Mesenchymal stem cell (in vitro differentiated cells and primary cell): ENCODE results near the gene GYS2.
"Not testable (repeated sequence)": the region's sequence is repeated elsewhere in the genome, so short reads cannot be mapped to it uniquely, and the experiment has no call there.

Source experiments
- DNase-seq: peaks from one replicate; pipeline ENCODE4 v3.0.0-alpha.2; 2013
- H2AFZ ChIP-seq: one replicate; pipeline ENCODE4 v1.6.1; 2013; ENCODE audit warnings: low read depth, mild to moderate bottlenecking, control low read depth, inconsistent platforms, low read length, moderate library complexity
- H2AK5ac ChIP-seq: 2 replicates; pipeline ENCODE4 v1.6.1; 2013; ENCODE audit warnings: low read length, moderate library complexity, mild to moderate bottlenecking, inconsistent platforms; ENCODE audit not compliant: severe bottlenecking
- H2BK120ac ChIP-seq: one replicate; pipeline ENCODE4 v1.6.1; 2013; ENCODE audit warnings: low read depth, mild to moderate bottlenecking, inconsistent platforms, low read length, moderate library complexity
- H2BK12ac ChIP-seq, 2 experiments: one replicate each; pipeline ENCODE4 v1.6.1; 2013; ENCODE audit warnings: inconsistent platforms in 2 of 2, low read length in 2 of 2, mild to moderate bottlenecking in 2 of 2, moderate library complexity in 2 of 2, control low read depth in 1 of 2
- H2BK15ac ChIP-seq: one replicate; pipeline ENCODE4 v1.6.1; 2013; ENCODE audit warnings: mild to moderate bottlenecking, low read depth, inconsistent platforms; ENCODE audit not compliant: poor library complexity, severe bottlenecking
- H2BK5ac ChIP-seq: 2 replicates; pipeline ENCODE4 v1.6.1; 2013; ENCODE audit warnings: low read depth, mild to moderate bottlenecking, low read length, control low read depth, inconsistent platforms; ENCODE audit not compliant: poor library complexity, severe bottlenecking
- H3K14ac ChIP-seq, 2 experiments: one replicate each; pipeline ENCODE4 v1.6.1; 2013; ENCODE audit warnings: inconsistent platforms in 2 of 2, low read length in 2 of 2, control low read depth in 1 of 2, mild to moderate bottlenecking in 1 of 2, moderate library complexity in 1 of 2
- H3K18ac ChIP-seq, 2 experiments: one replicate each; pipeline ENCODE4 v1.6.1; 2013; ENCODE audit warnings: inconsistent platforms in 2 of 2, low read length in 2 of 2, control low read depth in 1 of 2, low read depth in 1 of 2, mild to moderate bottlenecking in 1 of 2
- H3K23ac ChIP-seq, 2 experiments: one replicate each; pipeline ENCODE4 v1.6.1; 2013; ENCODE audit warnings: inconsistent platforms in 2 of 2, low read length in 2 of 2, mild to moderate bottlenecking in 2 of 2, moderate library complexity in 2 of 2, control low read depth in 1 of 2
- H3K27ac ChIP-seq: 2 replicates; pipeline ENCODE4 v1.5.1; 2013; ENCODE audit warnings: mild to moderate bottlenecking, moderate library complexity, low read length, control low read depth, inconsistent platforms; ENCODE audit not compliant: poor library complexity, severe bottlenecking
- H3K27me3 ChIP-seq, 2 experiments: 2 replicates each; pipeline versions ENCODE4 v1.6.1 to v1.7.0; 2013; ENCODE audit warnings: low read length in 2 of 2, mild to moderate bottlenecking in 2 of 2, moderate library complexity in 2 of 2, control low read depth in 1 of 2, inconsistent platforms in 1 of 2; ENCODE audit not compliant: control insufficient read depth in 1 of 2, insufficient read depth in 1 of 2
- H3K36me3 ChIP-seq, 2 experiments: 2 replicates each; pipeline versions ENCODE4 v1.6.1 to v1.7.0; 2013; ENCODE audit warnings: low read length in 2 of 2, control low read depth in 1 of 2, inconsistent platforms in 1 of 2, low read depth in 1 of 2, mild to moderate bottlenecking in 1 of 2; ENCODE audit not compliant: insufficient read depth in 2 of 2, control insufficient read depth in 1 of 2
- H3K4ac ChIP-seq, 2 experiments: one replicate each; pipeline ENCODE4 v1.6.1; 2013; ENCODE audit warnings: inconsistent platforms in 2 of 2, low read length in 2 of 2, mild to moderate bottlenecking in 2 of 2, moderate library complexity in 2 of 2, control low read depth in 1 of 2, low read depth in 1 of 2
- H3K4me1 ChIP-seq: 2 replicates; pipeline ENCODE4 v1.6.1; 2013; ENCODE audit warnings: low read depth, low read length, control low read depth; ENCODE audit not compliant: control insufficient read depth, insufficient read depth
- H3K4me2 ChIP-seq: 2 replicates; pipeline ENCODE4 v1.6.1; 2013; ENCODE audit warnings: low read length, mild to moderate bottlenecking, inconsistent platforms; ENCODE audit not compliant: poor library complexity, severe bottlenecking
- H3K4me3 ChIP-seq, 2 experiments: 2 replicates each; pipeline versions ENCODE4 v1.5.1 to v1.7.0; 2013; ENCODE audit warnings: low read length in 2 of 2, mild to moderate bottlenecking in 2 of 2, control low read depth in 1 of 2, low read depth in 1 of 2; ENCODE audit not compliant: insufficient read depth in 1 of 2
- H3K79me1 ChIP-seq: replicated peaks from 2 replicates; pipeline ENCODE4 v1.6.1; 2013; ENCODE audit warnings: mild to moderate bottlenecking, control low read depth, low read length, inconsistent platforms; ENCODE audit not compliant: poor library complexity, severe bottlenecking
- H3K9ac ChIP-seq: 2 replicates; pipeline ENCODE4 v1.7.0; 2013; ENCODE audit warnings: mild to moderate bottlenecking, low read length, moderate library complexity
- H3K9me3 ChIP-seq: 2 replicates; pipeline ENCODE4 v1.7.0; 2013; ENCODE audit warnings: mild to moderate bottlenecking, low read length; ENCODE audit not compliant: control insufficient read depth
- H4K8ac ChIP-seq: one replicate; pipeline ENCODE4 v1.6.1; 2013; ENCODE audit warnings: inconsistent platforms, mild to moderate bottlenecking, low read length, moderate library complexity
- H4K91ac ChIP-seq: one replicate; pipeline ENCODE4 v1.6.1; 2013; ENCODE audit warnings: mild to moderate bottlenecking, low read length, inconsistent platforms
- WGBS: methylation state at CpG from one replicate; pipeline ENCODE4 v1.1.7; 2013; ENCODE audit warnings: mixed read lengths; 5-methylcytosine and 5-hydroxymethylcytosine counted together

Gene GYS2

GRCh38 chr12:21648378-21648777 is 43.7 kb upstream of the GYS2 start:
- H4K8ac ChIP-seq, result no peak overlapping the region
- H3K9ac ChIP-seq, result no peak overlapping the region
- no peak overlapping the region for H3K23ac ChIP-seq
- H3K36me3 ChIP-seq, result peaks cover 10 to 95% of the 10 kb centered on the region in 2 experiments
- no peaks in the 10 kb centered on the region for H3K27me3 ChIP-seq
- H3K4me2 ChIP-seq, result peak overlapping the region; percentile 11
- H3K27ac ChIP-seq, result no peak overlapping the region
- WGBS, result 100% methylated on average over 1 of the region's 2 CpGs
- no peak for DNase-seq
- no peaks in the 10 kb centered on the region for H3K9me3 ChIP-seq
- no peak overlapping the region for H2AK5ac ChIP-seq
- no peak overlapping the region for H2BK12ac ChIP-seq
- H2BK15ac ChIP-seq, result no peak overlapping the region
- H3K18ac ChIP-seq, result no peak overlapping the region
- H2BK5ac ChIP-seq, result no peak overlapping the region
- no peak overlapping the region for H4K91ac ChIP-seq
- H3K79me1 ChIP-seq, result peaks cover 2% of the 10 kb centered on the region
- no peak overlapping the region for H3K14ac ChIP-seq
- no peak overlapping the region for H2AFZ ChIP-seq
- H3K4me3 ChIP-seq, result no peak overlapping the region
- H3K4ac ChIP-seq, result no peak overlapping the region
- H3K4me1 ChIP-seq, result peaks cover 5% of the 10 kb centered on the region
- H2BK120ac ChIP-seq, result no peak overlapping the region

DNA sequence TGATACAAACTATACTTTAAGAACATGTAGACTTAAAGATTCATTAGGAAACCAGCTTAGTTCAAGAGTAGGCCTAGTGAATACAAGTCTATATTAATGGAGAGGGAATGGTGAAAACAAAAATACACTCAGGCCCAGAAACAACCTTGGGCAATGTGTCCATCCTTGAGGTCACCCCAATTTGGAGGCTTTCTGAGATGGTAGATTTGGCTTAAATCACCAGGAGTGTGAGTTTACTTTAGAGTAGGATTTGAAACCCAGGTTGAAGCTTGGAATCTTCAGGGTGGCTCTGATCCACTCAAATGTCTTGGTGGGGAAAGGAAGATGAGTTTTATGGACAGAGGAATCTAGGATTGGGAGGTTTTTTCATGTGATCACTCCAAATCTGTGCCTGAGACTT is 42.5 kb upstream of the GYS2 start:
- Histone ChIP-seq H3K9me3 (no peaks in the 10 kb centered on the region), H3K14ac (no peak overlapping the region), H2AK5ac (no peak overlapping the region), H2BK120ac (no peak overlapping the region), H3K27ac (no peak overlapping the region), H3K4ac (no peak overlapping the region), H3K27me3 (no peaks in the 10 kb centered on the region), H2AFZ (no peak overlapping the region), H3K4me1 (peaks cover 5% of the 10 kb centered on the region), H2BK15ac (no peak overlapping the region), H3K79me1 (peaks cover 2% of the 10 kb centered on the region), H4K8ac (no peak overlapping the region), H3K4me3 (no peak overlapping the region), H2BK5ac (no peak overlapping the region), H3K36me3 (peaks cover 10 to 95% of the 10 kb centered on the region in 2 experiments), H3K9ac (no peak overlapping the region), H3K23ac (no peak overlapping the region), H3K4me2 (no peak overlapping the region), H2BK12ac (no peak overlapping the region), H3K18ac (no peak overlapping the region), H4K91ac (no peak overlapping the region)
- no peak for DNase-seq

DNA sequence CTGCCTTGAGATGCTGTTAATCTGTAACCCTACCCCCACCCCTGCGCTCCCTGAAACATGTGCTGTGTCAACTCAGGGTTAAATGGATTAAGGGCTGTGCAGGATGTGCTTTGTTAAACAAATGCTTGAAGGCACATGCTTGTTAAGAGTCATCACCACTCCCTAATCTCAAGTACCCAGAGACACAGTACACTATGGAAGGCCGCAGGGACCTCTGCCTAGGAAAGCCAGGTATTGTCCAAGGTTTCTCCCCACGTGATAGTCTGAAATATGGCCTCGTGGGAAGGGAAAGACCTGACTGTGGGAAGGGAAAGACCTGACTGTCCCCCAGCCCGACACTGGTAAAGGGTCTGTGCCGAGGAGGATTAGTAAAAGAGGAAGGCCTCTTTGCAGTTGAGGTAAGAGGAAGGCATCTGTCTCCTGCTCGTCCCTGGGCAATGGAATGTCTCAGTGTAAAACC is 40.4 kb upstream of the GYS2 start:
- H3K4me2 ChIP-seq, H2BK120ac ChIP-seq, H3K23ac ChIP-seq, H4K91ac ChIP-seq, H3K14ac ChIP-seq, H3K4me3 ChIP-seq, H2BK5ac ChIP-seq, H2BK15ac ChIP-seq, H3K9ac ChIP-seq, H2AK5ac ChIP-seq, H3K9me3 ChIP-seq, H2AFZ ChIP-seq, H2BK12ac ChIP-seq, H3K4me1 ChIP-seq, H3K18ac ChIP-seq, H4K8ac ChIP-seq, H3K27me3 ChIP-seq, H3K4ac ChIP-seq, H3K79me1 ChIP-seq: not testable (repeated sequence)
- peaks cover 10 to 95% of the 10 kb centered on the region in 2 experiments for H3K36me3 ChIP-seq
- peak overlapping the region; percentile 70 for H3K27ac ChIP-seq
- DNase-seq, result peak; percentile 61
- 17% methylated on average over 5 of the region's 7 CpGs for WGBS

DNA sequence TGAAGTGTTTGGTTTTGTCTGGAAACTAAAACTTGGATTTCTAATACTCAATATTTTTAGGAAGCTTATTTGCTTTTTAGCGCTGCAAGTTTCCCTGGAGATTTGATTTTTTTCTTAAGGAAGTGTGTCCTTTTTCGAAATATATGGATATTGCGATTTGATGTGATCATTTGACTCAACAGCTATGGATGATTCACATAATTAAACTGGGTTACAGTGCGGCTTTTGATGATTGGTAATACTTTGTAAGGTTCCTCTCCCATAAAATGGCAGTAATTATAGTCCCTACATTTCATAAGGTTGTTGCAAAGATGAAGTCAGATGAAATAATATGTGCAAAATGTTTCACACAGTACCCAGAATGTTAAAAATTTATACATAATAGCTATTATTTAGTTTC is 39.9 kb upstream of the GYS2 start:
- Histone ChIP-seq H2BK12ac (no peak overlapping the region), H3K4ac (no peak overlapping the region), H3K36me3 (peaks cover 8 to 95% of the 10 kb centered on the region in 2 experiments), H2AK5ac (no peak overlapping the region), H3K4me2 (no peak overlapping the region), H2BK5ac (no peak overlapping the region), H3K27ac (peak overlapping the region; percentile 54), H3K23ac (no peak overlapping the region), H3K79me1 (peaks cover 2% of the 10 kb centered on the region), H4K91ac (no peak overlapping the region), H3K27me3 (no peaks in the 10 kb centered on the region), H4K8ac (no peak overlapping the region), H3K18ac (no peak overlapping the region), H2AFZ (no peak overlapping the region), H3K4me1 (peaks cover 3% of the 10 kb centered on the region), H3K4me3 (no peak overlapping the region), H2BK15ac (no peak overlapping the region), H3K9me3 (no peaks in the 10 kb centered on the region), H3K9ac (no peak overlapping the region), H2BK120ac (no peak overlapping the region), H3K14ac (no peak overlapping the region)
- 93% methylated on average over 4 of the region's 4 CpGs for WGBS
- no peak for DNase-seq
